Motor neuron (in vitro differentiated cells): ENCODE measurements around the gene INCENP. TPM values are rescaled to one million over a fixed set of nuclear protein-coding genes. Genes with fewer than 3 reads are reported as not detected.
"Not testable (repeated sequence)": the region's sequence is repeated elsewhere in the genome, so short reads cannot be mapped to it uniquely, and the experiment has no call there.

ENCODE experiments used
- ATAC-seq, 8 experiments: fragments of 200-7000 bp; cut with Tn5 transposase; replicated peaks in 6 of 8; 2 replicates each; pipeline ENCODE4 v1.8.0; 2021; ENCODE audit warnings: mild to moderate bottlenecking in 8 of 8, moderate library complexity in 8 of 8
- H3K27ac ChIP-seq, 2 donors: fragments of 250-450 bp; sonication (Bioruptor Pico); 2 replicates each; pipeline ENCODE4 v1.9.0; 2021; ENCODE audit warnings: antibody characterized with exemption in 2 of 2, mild to moderate bottlenecking in 2 of 2, moderate library complexity in 1 of 2
- H3K4me1 ChIP-seq, 2 donors: fragments of 250-450 bp; sonication (Bioruptor Pico); replicated peaks in 1 of 2; 2 replicates each; pipeline ENCODE4 v1.6.1; 2021; ENCODE audit warnings: antibody characterized with exemption in 2 of 2, mild to moderate bottlenecking in 2 of 2, moderate library complexity in 1 of 2
- H3K4me3 ChIP-seq, 5 donors: fragments of 250-450 bp; sonication (Bioruptor Pico); 2 replicates each; pipeline ENCODE4 v1.9.0; 2021; ENCODE audit warnings: antibody characterized with exemption in 5 of 5, mild to moderate bottlenecking in 5 of 5, moderate library complexity in 4 of 5
- WGBS, 10 experiments: fragments of 450-650 bp; shearing (Covaris generic); methylation state at CpG; one replicate each; pipeline ENCODE4 v1.0.0; 2022; 5-methylcytosine and 5-hydroxymethylcytosine counted together
- in situ Hi-C, 9 experiments: fragments of 400-800 bp; cut with MboI; loops; one replicate each; pipeline ENCODE4 v1.15.0; 2021; ENCODE audit warnings: low sequenced_read_pairs in 9 of 9, low pct_unique_long_range_greater_than_20kb in 2 of 9; ENCODE audit not compliant: unreplicated experiment in 9 of 9
- total RNA-seq, 8 experiments: library from RNA; unstranded; fragments of 300-600 nt; gene quantifications; 2 replicates each; pipeline versions ENCODE4 v1.2.3 to v1.2.4, GENCODE V29; 2022

The INCENP gene
- total RNA-seq, result 10 to 100 TPM in 3 of 8 experiments, 1 to 10 TPM in 5; 5.2 to 47.9 (median 7.3) TPM

DNA sequence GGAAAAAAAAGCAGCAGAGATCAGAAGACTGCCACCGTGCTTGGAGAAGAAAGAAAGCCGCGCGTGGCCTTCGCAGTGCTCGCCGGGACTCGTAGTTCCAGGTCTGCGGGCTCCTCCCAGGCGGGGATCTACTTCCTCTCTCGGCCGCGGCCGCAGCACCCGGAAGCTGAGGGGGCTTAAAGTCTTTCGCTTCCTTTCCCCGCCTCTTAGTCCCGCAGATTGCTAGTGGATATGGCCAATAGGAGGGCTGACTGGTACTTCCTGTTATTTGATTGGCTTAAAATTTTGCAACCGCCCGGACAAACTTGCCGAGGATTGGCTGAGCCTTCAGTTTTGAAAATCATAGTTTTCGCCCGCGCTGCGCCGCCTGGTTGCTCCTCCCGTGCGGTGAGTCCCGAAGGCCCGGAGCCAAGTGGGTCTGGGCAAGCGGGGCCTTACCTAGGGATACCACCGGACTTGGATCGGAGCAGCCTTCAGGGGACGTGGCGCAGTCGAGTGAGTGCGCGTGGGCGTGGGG is at the start of gene INCENP:
Gene INCENP, plus strand, starts transcription at position 343 of the 517 bp plus-strand sequence. CDS start 4,151 bp downstream, outside the sequence.
- WGBS, 10 experiments, result 0 to 1% (median 0%) methylated on average over 4 to 20 of the region's 39 CpGs; no CpG with 5 or more reads in 2 of the 10 experiments
- Histone ChIP-seq H3K27ac (peak within 1 kb of the TSS in 1 of 2 donors; percentile 49), H3K4me3 (peak within 1 kb of the TSS; percentile 64 to 94 (median 75)), H3K4me1 (peaks cover 6 to 12% of the 10 kb centered on the region in 2 donors)
- in situ Hi-C loops, result loop anchor here in 1 of 9 experiments (25.0 kb wide), 1 partner anchor 336 kb away; the partner anchor contains the start of genes FEN1 and TMEM258
- peak; percentile 95 to 100 (median 99) for ATAC-seq

- no peak overlapping the region for H3K27ac ChIP-seq
- no peak for ATAC-seq
- in situ Hi-C loops, result loop anchor here in 4 of 9 experiments (25.0 kb wide), 2 partner anchors 88 to 188 kb away; partner anchors contain the start of gene FADS3 (in 3 of the 4)
- H3K4me1 ChIP-seq, result peaks cover 1 to 3% of the 10 kb centered on the region in 2 donors
- 58 to 100% (median 100%) methylated on average over 1 to 2 of the region's 2 CpGs; no CpG with 5 or more reads in 2 of the 10 experiments for WGBS, 10 experiments
- no peak overlapping the region for H3K4me3 ChIP-seq
Measured at GRCh38 chr11:62075438-62075837, 48.4 kb upstream of the INCENP start.

DNA sequence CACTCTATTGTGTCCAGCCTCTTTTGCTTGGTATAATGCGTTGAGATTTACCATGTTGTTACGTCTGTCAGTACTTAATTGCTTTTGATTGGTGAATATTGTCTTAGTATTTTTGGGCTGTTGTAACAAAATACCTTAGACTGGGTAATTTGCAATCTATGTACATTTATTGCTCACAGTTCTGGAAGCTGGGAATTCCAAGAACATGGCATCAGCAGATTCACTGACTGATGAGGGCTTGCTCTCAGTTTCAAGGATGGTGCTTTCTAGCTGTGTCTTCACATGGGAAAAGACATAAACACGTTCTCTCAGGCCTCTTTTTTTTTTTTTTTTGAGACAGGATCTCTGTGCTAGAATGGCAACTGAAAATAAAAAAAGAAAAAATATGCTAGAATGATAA is 46.7 kb upstream of the INCENP start:
- in situ Hi-C loops, result loop anchor here in 4 of 9 experiments (25.0 kb wide), 2 partner anchors 90 to 190 kb away; partner anchors contain the start of gene FADS3 (in 3 of the 4)
- peaks cover 4 to 6% of the 10 kb centered on the region in 2 donors for H3K4me1 ChIP-seq
- 36 to 96% (median 80%) methylated on average over 1 to 3 of the region's 3 CpGs; no CpG with 5 or more reads in 3 of the 10 experiments for WGBS, 10 experiments
- no peak overlapping the region for H3K27ac ChIP-seq
- peak in 3 of 8 experiments; percentile 23 to 77 (median 23) for ATAC-seq
- H3K4me3 ChIP-seq, result no peak overlapping the region

GRCh38 chr11:62081378-62082291 is 42.2 kb upstream of the INCENP start:
- Histone ChIP-seq H3K27ac (no peak overlapping the region), H3K4me3 (no peak overlapping the region), H3K4me1 (peaks cover 4 to 6% of the 10 kb centered on the region in 2 donors)
- WGBS, 10 experiments, result 2 to 100% (median 14%) methylated on average over 1 to 14 of the region's 16 CpGs; no CpG with 5 or more reads in 2 of the 10 experiments
- in situ Hi-C loops, result loop anchor here in 4 of 9 experiments (25.0 kb wide), 2 partner anchors 94 to 194 kb away; partner anchors contain the start of gene FADS3 (in 3 of the 4)
- ATAC-seq, result peak; percentile 84 to 93 (median 87)

DNA sequence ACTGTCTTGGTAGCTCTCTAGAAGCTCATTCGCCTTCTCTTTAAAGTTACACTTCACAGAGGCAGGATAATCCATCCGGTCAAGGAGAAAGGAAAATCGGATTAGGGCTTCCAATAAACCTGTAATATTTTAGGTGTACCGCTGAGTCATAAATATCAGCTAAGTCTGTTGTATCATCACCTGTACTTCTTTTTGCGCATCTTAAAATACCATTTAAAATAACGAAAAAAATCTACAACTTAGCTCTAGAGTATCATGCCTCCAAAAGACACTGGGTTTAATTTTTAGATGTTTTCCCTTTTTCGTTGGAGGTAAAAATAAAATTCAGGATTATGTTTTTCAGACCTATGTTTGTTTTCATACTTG is 41.5 kb upstream of the INCENP start:
- in situ Hi-C loops, result loop anchor here in 4 of 9 experiments (25.0 kb wide), 2 partner anchors 95 to 195 kb away; partner anchors contain the start of gene FADS3 (in 3 of the 4)
- peaks cover 4 to 6% of the 10 kb centered on the region in 2 donors for H3K4me1 ChIP-seq
- no peak for ATAC-seq
- no peak overlapping the region for H3K27ac ChIP-seq
- no peak overlapping the region for H3K4me3 ChIP-seq
- WGBS, 10 experiments, result 25 to 34% (median 30%) methylated on average over 1 to 7 of the region's 7 CpGs; no CpG with 5 or more reads in 1 of the 10 experiments

DNA sequence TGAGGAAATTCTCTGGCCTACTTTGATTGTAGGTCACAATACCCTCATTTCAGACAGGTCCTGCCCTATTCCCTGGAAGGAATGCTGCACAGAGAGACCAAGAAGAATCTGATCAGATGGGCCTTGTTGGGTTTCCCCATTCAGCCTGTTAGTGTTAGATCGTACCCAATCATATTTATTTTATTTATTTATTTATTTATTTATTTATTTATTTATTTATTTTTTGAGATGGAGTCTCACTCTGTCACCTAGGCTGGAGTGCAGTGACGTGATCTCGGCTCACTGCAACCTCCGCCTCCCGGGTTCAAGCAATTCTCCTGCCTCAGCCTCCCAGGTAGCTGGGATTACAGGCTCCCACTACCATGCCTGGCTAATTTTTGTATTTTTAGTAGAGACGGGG is 39.0 kb upstream of the INCENP start:
- H3K4me1 ChIP-seq, H3K4me3 ChIP-seq, H3K27ac ChIP-seq, ATAC-seq: not testable (repeated sequence)
- WGBS, 10 experiments, result 63 to 100% (median 88%) methylated on average over 1 to 4 of the region's 6 CpGs; no CpG with 5 or more reads in 1 of the 10 experiments
- in situ Hi-C loops, result loop anchor here in 4 of 9 experiments (25.0 kb wide), 2 partner anchors 98 to 198 kb away; partner anchors contain the start of gene FADS3 (in 3 of the 4)

DNA sequence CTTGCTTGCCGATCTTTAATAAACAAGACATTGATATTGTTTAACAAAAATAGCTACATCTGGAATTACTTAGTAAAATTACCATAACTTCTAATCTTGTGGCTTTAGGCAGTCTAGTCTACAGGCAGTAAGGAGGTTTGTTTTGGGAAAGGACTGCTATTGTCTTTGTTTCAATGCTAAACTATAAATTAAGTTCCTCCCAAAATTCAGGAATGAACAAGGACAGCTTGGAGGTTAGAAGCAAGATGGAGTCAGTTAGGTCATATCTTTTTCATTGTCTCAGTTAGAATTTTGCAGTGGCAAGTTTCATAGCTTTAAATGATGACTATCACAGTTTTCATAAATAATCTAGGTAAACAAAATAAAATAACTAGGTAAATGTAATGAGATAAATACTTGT is 36.1 kb upstream of the INCENP start:
- Histone ChIP-seq H3K4me1 (no peaks in the 10 kb centered on the region), H3K27ac (no peak overlapping the region), H3K4me3 (no peak overlapping the region)
- ATAC-seq, result peak in 2 of 8 experiments; percentile 32 to 40
- WGBS, 10 experiments, result 0 to 100% (median 90%) methylated on average over 1 of the region's 1 CpG; no CpG with 5 or more reads in 1 of the 10 experiments
- in situ Hi-C loops, result loop anchor here in 4 of 9 experiments (25.0 kb wide), 2 partner anchors 100 to 200 kb away; partner anchors contain the start of gene FADS3 (in 3 of the 4)

DNA sequence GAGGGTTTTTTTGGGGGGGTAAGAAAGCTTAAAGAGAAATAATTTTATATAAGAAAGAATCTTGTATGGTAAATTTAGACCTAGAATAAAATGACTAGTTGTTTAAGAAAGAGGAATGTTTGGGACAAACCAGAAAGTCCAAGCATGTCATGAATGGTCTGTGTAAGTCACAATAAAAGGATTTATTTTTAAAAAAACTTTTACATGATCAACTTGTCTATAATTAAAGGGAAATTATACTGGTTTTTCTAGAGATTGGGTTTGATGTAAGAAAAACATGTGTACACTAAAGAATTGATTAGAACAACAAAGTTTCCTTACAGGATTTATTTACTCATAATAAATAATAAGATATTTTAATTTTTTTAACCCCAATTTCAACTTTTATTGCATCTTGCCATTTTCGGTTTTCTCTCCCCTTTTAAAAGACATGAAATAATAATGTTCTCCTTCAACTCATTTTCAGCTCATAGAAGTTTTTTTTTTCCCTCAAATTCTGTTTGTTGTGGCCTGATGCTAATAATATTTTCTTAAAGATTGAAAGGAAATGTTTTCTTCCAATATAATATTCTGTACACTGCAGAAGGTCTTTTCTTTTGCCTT is 35.4 kb upstream of the INCENP start:
- Histone ChIP-seq H3K27ac (no peak overlapping the region), H3K4me1 (no peaks in the 10 kb centered on the region), H3K4me3 (no peak overlapping the region)
- ATAC-seq, result no peak
- in situ Hi-C loops, result loop anchor here in 4 of 9 experiments (25.0 kb wide), 2 partner anchors 101 to 201 kb away; partner anchors contain the start of gene FADS3 (in 3 of the 4)
- 0 to 22% (median 9%) methylated on average over 1 of the region's 1 CpG for WGBS, 10 experiments

- in situ Hi-C loops, result loop anchor here in 1 of 9 experiments (25.0 kb wide), 1 partner anchor 316 kb away; the partner anchor contains the start of genes FEN1 and TMEM258
- Histone ChIP-seq H3K4me3 (no peak overlapping the region), H3K4me1 (no peaks in the 10 kb centered on the region), H3K27ac (no peak overlapping the region)
- ATAC-seq, result no peak
Measured at GRCh38 chr11:62103141-62103540, 20.7 kb upstream of the INCENP start.

DNA sequence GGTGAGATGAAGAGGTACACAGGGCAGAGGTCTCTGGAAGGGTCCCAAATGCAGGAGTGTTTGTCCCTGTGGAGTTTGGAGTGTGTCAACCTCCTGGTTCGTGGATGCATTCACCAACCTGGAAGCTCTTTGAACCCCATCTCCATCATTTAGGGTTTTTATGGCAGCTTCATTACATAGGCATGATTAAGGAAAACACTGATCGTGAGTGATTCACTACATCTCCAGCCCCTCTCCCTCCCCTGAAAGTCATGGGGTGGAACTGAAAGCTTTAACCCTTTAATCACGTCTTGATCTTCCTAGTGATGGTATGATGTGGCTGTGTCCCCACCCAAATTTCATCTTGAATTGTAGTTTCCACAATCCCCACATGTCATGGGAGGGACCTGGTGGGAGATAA is 19.8 kb upstream of the INCENP start:
- Histone ChIP-seq H3K4me1 (peaks cover 2% of the 10 kb centered on the region in 2 donors), H3K4me3 (no peak overlapping the region), H3K27ac (no peak overlapping the region)
- ATAC-seq, result peak in 1 of 8 experiments; percentile 18
- in situ Hi-C loops, result loop anchor here in 1 of 9 experiments (25.0 kb wide), 1 partner anchor 317 kb away; the partner anchor contains the start of genes FEN1 and TMEM258
- WGBS, 10 experiments, result 0 to 100% (median 30%) methylated on average over 1 to 3 of the region's 3 CpGs; no CpG with 5 or more reads in 3 of the 10 experiments

- 7 to 86% (median 79%) methylated on average over 1 to 10 of the region's 11 CpGs for WGBS, 10 experiments
- in situ Hi-C loops, result loop anchor here in 1 of 9 experiments (25.0 kb wide), 1 partner anchor 318 kb away; the partner anchor contains the start of genes FEN1 and TMEM258
- Histone ChIP-seq H3K27ac (no peak overlapping the region), H3K4me3 (no peak overlapping the region), H3K4me1 (peaks cover 2 to 7% of the 10 kb centered on the region in 2 donors)
- ATAC-seq, result peak in 4 of 8 experiments; percentile 11 to 92 (median 85)
Measured at GRCh38 chr11:62104816-62105653, 18.8 kb upstream of the INCENP start.
